Loucy (cell line): ENCODE measurements around the gene TTC21B.

Source experiments
- EZH2phosphoT487 ChIP-seq: fragments of 200-600 bp; IDR thresholded peaks from 2 replicates; pipeline ENCODE4 v1.6.1; 2018; ENCODE audit warnings: antibody characterized with exemption, mild to moderate bottlenecking, moderate library complexity, borderline replicate concordance
- TF ChIP-seq, protein P1 (sequence below): fragments of 200-600 bp; sonication (generic); conservative IDR thresholded peaks from 2 replicates; pipeline ENCODE4 v1.5.1; 2014; ENCODE audit warnings: mild to moderate bottlenecking, antibody characterized with exemption, low read length

DNA sequence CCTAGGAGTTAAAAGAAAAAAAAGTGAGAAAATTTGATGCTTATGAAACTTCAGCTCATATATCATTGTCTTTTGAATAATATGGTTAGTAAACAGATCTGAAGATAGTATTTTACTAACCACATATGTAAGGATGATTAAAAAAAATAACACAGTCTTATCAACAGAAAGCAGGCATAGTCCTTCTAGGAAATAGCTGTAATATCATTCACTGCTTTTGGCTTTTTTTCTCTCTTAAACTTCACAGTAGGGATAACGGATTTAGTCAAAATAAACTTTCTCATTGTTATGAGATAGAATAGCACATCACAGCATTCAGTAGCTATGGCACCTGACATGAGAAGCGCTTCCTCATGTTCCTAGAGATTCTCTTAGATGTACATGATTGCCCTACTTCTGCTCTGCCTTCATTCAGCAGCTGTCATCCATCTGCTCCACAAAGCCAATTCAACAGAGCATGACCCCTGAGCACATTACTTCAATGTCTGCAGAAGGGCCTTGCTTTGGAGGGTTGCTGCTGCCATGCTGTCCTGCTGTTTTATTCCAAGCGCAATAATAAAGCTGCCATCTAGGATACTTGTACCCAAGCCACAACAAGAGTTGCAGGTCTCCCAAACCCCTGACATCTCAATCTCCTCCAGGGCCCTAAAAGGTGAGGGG lies 67.0 kb downstream of the TTC21B start:
- TF ChIP-seq, protein P1, sequence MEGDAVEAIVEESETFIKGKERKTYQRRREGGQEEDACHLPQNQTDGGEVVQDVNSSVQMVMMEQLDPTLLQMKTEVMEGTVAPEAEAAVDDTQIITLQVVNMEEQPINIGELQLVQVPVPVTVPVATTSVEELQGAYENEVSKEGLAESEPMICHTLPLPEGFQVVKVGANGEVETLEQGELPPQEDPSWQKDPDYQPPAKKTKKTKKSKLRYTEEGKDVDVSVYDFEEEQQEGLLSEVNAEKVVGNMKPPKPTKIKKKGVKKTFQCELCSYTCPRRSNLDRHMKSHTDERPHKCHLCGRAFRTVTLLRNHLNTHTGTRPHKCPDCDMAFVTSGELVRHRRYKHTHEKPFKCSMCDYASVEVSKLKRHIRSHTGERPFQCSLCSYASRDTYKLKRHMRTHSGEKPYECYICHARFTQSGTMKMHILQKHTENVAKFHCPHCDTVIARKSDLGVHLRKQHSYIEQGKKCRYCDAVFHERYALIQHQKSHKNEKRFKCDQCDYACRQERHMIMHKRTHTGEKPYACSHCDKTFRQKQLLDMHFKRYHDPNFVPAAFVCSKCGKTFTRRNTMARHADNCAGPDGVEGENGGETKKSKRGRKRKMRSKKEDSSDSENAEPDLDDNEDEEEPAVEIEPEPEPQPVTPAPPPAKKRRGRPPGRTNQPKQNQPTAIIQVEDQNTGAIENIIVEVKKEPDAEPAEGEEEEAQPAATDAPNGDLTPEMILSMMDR, result no peak
- no peak for TF ChIP-seq EZH2phosphoT487
